Spleen (tissue), 7 donors: Measurements from ENCODE around the gene GLS.

ENCODE experiments used
- POLR2A ChIP-seq, 3 donors: fragments of 450-650 bp; IDR thresholded peaks; one replicate each; pipeline ENCODE4 v1.5.1; 2017; ENCODE audit warnings: antibody characterized with exemption in 3 of 3, mild to moderate bottlenecking in 1 of 3
- POLR2AphosphoS5 ChIP-seq, 3 donors: sonication (generic); formaldehyde crosslinking; IDR thresholded peaks; one replicate each; pipeline ENCODE4 v1.5.1; 2017; ENCODE audit warnings: antibody characterized with exemption in 3 of 3
- TF ChIP-seq, protein P1 (sequence below), 11 experiments: fragments of 200-600 bp in 7 of 11; fragments of 450-650 bp in 4 of 11; sonication (generic) in 4 of 11; IDR thresholded peaks in 8 of 11; conservative IDR thresholded peaks in 3 of 11; 1 replicate in 7 of 11; 2 replicates in 4 of 11; pipeline versions ENCODE4 v1.4.0 to v1.8.0; 2016 to 2021; ENCODE audit warnings: antibody characterized with exemption in 11 of 11, inconsistent platforms in 4 of 11, mild to moderate bottlenecking in 1 of 11
- donor health status: DM: no; HTN: no; CAD: no; lungs with moderate emphysema.
- donor health status: DM: no; HTN: no; CAD: no.
- donor health status: DM: no; HTN: no; CAD: no.

DNA sequence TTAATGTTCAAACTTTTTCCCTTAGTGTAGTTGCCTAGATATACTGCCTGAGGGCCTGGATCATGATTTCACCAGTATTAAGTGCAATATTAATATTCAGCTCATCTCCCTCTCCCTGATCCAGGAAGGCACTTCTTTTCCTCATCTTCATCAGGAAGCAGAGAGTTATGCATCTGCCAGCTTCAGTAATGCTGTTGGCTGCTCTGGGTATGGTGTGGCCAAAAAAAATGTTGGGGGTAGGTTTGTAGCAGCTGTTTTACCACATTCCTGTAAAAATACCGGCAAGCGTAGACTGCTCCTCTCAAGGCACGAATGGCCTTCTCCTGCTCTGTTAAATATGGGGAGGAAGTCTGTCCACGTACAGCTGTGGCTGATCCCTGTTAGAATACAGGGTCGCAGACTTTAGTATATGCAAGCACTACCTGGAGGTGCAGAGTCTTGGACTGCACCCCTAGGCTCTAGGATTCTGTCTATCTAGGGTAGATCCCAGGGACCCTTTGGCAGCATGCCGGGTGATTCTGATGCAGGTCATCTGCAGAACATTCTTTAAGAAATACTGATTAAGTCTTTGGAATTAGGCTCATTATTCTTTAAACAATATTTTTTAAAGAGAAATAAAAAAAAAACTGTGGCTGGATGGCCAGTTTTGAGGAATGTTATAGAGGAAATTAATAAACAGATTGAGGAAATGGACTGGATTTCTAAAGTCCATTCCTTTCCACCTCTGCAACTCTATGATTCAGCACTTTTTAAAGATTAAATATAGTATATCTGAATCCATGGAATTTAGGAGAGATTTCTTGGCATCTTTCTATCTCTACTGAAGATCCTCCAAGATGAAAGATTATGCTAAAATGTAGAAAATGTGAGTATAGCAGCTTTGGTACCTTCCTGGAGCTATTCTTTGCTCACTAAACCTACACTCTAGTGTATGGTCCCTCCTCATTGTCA is 21.0 kb upstream of the GLS start:
- TF ChIP-seq, protein P1, sequence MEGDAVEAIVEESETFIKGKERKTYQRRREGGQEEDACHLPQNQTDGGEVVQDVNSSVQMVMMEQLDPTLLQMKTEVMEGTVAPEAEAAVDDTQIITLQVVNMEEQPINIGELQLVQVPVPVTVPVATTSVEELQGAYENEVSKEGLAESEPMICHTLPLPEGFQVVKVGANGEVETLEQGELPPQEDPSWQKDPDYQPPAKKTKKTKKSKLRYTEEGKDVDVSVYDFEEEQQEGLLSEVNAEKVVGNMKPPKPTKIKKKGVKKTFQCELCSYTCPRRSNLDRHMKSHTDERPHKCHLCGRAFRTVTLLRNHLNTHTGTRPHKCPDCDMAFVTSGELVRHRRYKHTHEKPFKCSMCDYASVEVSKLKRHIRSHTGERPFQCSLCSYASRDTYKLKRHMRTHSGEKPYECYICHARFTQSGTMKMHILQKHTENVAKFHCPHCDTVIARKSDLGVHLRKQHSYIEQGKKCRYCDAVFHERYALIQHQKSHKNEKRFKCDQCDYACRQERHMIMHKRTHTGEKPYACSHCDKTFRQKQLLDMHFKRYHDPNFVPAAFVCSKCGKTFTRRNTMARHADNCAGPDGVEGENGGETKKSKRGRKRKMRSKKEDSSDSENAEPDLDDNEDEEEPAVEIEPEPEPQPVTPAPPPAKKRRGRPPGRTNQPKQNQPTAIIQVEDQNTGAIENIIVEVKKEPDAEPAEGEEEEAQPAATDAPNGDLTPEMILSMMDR (IDR thresholded peaks at IDR 0.05 in 8 of 11, conservative IDR thresholded peaks at IDR 0.05 in 3 of 11): no peak
- TF ChIP-seq POLR2AphosphoS5 (IDR thresholded peaks at IDR 0.05) (no peak), POLR2A (IDR thresholded peaks at IDR 0.05) (no peak)
